ENCODE measurements around the gene SORBS2.

Gene SORBS2

GRCh38 chr4:185743722-185744487, 68.1 kb downstream of the SORBS2 start:
- Mint-ChIP-seq H3K36me3 (ENCODE audit: low read depth) (peaks cover 4% of the 10 kb centered on the region), H3K27me3 (ENCODE audit: low read depth) (peaks cover 23% of the 10 kb centered on the region), H3K4me3 (no peak overlapping the region), H3K9me3 (peaks cover 2% of the 10 kb centered on the region), H3K27ac (no peak overlapping the region), H3K4me1 (peaks cover 23% of the 10 kb centered on the region)
- no peak for TF ChIP-seq CTCF (IDR thresholded peaks at IDR 0.05; ENCODE audit: unreplicated experiment in 3 of 3)

GRCh38 chr4:185742766-185743165, 69.2 kb downstream of the SORBS2 start:
- peaks cover 4% of the 10 kb centered on the region for H3K36me3 Mint-ChIP-seq (ENCODE audit: low read depth)
- peaks cover 34% of the 10 kb centered on the region for H3K4me1 Mint-ChIP-seq
- H3K4me3 Mint-ChIP-seq, result no peak overlapping the region
- no peak overlapping the region for H3K27ac Mint-ChIP-seq
- TF ChIP-seq CTCF (IDR thresholded peaks at IDR 0.05; ENCODE audit: unreplicated experiment in 3 of 3), result no peak
- peaks cover 14% of the 10 kb centered on the region for H3K27me3 Mint-ChIP-seq (ENCODE audit: low read depth)
- peaks cover 2% of the 10 kb centered on the region for H3K9me3 Mint-ChIP-seq

- H3K4me3 Mint-ChIP-seq, result no peak overlapping the region
- peaks cover 14% of the 10 kb centered on the region for H3K27me3 Mint-ChIP-seq (ENCODE audit: low read depth)
- H3K4me1 Mint-ChIP-seq, result peaks cover 42% of the 10 kb centered on the region
- H3K9me3 Mint-ChIP-seq, result peaks cover 2% of the 10 kb centered on the region
- peaks cover 4% of the 10 kb centered on the region for H3K36me3 Mint-ChIP-seq (ENCODE audit: low read depth)
- no peak for TF ChIP-seq CTCF (IDR thresholded peaks at IDR 0.05; ENCODE audit: unreplicated experiment in 3 of 3)
- H3K27ac Mint-ChIP-seq, result peak overlapping the region in 2 of 3 experiments; percentile 14 to 67
Measured at GRCh38 chr4:185741795-185742194, 70.2 kb downstream of the SORBS2 start.

GRCh38 chr4:185740471-185740873, 71.5 kb downstream of the SORBS2 start:
- Mint-ChIP-seq H3K4me3 (no peak overlapping the region), H3K9me3 (peaks cover 2% of the 10 kb centered on the region), H3K27me3 (ENCODE audit: low read depth) (peaks cover 10% of the 10 kb centered on the region), H3K27ac (peak overlapping the region in 1 of 3 experiments; percentile 24), H3K36me3 (ENCODE audit: low read depth) (peaks cover 4% of the 10 kb centered on the region), H3K4me1 (peaks cover 43% of the 10 kb centered on the region)
- TF ChIP-seq CTCF (IDR thresholded peaks at IDR 0.05; ENCODE audit: unreplicated experiment in 3 of 3), result no peak

GRCh38 chr4:185738820-185739219, 73.2 kb downstream of the SORBS2 start:
- H3K9me3 Mint-ChIP-seq, result peaks cover 2% of the 10 kb centered on the region
- H3K27ac Mint-ChIP-seq, result peak overlapping the region; percentile 44 to 89 (median 47)
- peaks cover 7% of the 10 kb centered on the region for H3K27me3 Mint-ChIP-seq (ENCODE audit: low read depth)
- H3K4me3 Mint-ChIP-seq, result no peak overlapping the region
- peaks cover 8% of the 10 kb centered on the region for H3K36me3 Mint-ChIP-seq (ENCODE audit: low read depth)
- TF ChIP-seq CTCF (IDR thresholded peaks at IDR 0.05; ENCODE audit: unreplicated experiment in 3 of 3), result no peak
- peaks cover 50% of the 10 kb centered on the region for H3K4me1 Mint-ChIP-seq

All from nephron (organoid).